ENCODE measurements around the gene PRKCH. TPM values are rescaled to one million over a fixed set of nuclear protein-coding genes. Genes with fewer than 3 reads are reported as not detected.

PRKCH gene
- total RNA-seq, 1 donor from 2014 or later: 9.0 TPM

DNA sequence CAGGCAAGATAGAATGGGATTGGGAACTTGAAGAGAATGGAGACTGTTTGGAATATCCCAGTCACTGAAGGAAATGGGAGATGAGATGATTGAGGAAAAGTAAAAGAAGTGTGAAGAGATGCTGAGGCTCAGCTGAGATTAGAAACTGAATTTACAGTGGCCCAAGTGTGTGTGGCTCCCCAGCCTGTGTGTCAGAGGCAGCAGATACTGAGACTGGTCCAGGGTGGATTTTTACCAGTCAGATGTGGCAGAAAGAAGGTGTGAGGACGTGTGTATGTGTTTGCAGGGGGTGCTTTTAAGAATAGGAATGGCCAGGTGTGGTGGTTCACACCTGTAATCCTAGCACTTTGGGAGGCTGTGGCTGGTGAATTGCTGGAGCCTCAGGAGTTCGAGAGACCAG is 42.9 kb downstream of the PRKCH start:
- no peaks in the 10 kb centered on the region for H3K9me3 Mint-ChIP-seq
- H3K36me3 Mint-ChIP-seq: no peaks in the 10 kb centered on the region
- no peaks in the 10 kb centered on the region for H3K27me3 Mint-ChIP-seq (ENCODE audit: low read depth)
- no peak for DNase-seq (ENCODE audit: low spot score in 2 of 2, unreplicated experiment in 2 of 2)
- peaks cover 13% of the 10 kb centered on the region for H3K4me1 Mint-ChIP-seq
- H3K4me3 Mint-ChIP-seq: no peak overlapping the region
- TF ChIP-seq CTCF (IDR thresholded peaks at IDR 0.05; ENCODE audit: unreplicated experiment): no peak
- H3K27ac Mint-ChIP-seq: no peak overlapping the region

GRCh38 chr14:61365667-61366212 is 44.4 kb downstream of the PRKCH start:
- Mint-ChIP-seq H3K36me3 (no peaks in the 10 kb centered on the region), H3K4me3 (no peak overlapping the region), H3K4me1 (peaks cover 16% of the 10 kb centered on the region), H3K9me3 (no peaks in the 10 kb centered on the region), H3K27me3 (ENCODE audit: low read depth) (no peaks in the 10 kb centered on the region), H3K27ac (no peak overlapping the region)
- DNase-seq (ENCODE audit: low spot score in 2 of 2, unreplicated experiment in 2 of 2): no peak
- no peak for TF ChIP-seq CTCF (IDR thresholded peaks at IDR 0.05; ENCODE audit: unreplicated experiment)

DNA sequence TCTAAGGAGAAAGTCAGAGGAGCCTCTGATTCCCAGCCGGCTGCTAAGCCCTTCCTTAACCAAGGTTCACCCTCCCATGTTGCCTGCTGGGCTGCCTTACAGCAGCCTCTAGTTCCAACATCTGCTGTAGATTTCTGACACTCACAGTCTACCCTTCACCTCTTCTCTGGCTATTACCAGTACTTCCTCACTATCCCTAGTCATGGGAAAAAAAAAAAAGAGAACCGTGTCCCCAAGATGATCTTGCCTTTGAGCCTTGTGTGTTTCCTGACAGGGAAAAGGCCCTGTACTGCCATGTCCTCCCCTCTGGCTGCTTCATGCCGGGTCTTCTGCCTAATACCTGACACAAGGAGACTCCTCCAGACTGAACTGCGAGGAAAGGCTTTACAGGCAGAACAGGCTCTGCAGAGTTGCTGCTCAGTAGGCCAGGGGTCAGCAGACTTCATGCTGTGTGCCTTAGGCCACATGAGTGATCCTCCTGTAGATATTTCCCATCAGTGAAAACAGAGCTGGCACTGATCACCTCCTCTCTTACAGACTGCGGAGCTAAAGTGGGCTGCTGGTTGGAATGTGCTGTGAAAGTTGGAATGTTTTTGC is 46.8 kb downstream of the PRKCH start:
- TF ChIP-seq CTCF (IDR thresholded peaks at IDR 0.05; ENCODE audit: unreplicated experiment): no peak
- no peak overlapping the region for H3K4me3 Mint-ChIP-seq
- peak overlapping the region; percentile 68 for H3K27ac Mint-ChIP-seq
- peaks cover 13% of the 10 kb centered on the region for H3K9me3 Mint-ChIP-seq
- no peak for DNase-seq (ENCODE audit: low spot score in 2 of 2, unreplicated experiment in 2 of 2)
- H3K4me1 Mint-ChIP-seq: peaks cover 16% of the 10 kb centered on the region
- no peaks in the 10 kb centered on the region for H3K27me3 Mint-ChIP-seq (ENCODE audit: low read depth)
- H3K36me3 Mint-ChIP-seq: peaks cover 6% of the 10 kb centered on the region

- H3K27me3 Mint-ChIP-seq (ENCODE audit: low read depth): no peaks in the 10 kb centered on the region
- H3K9me3 Mint-ChIP-seq: peaks cover 16% of the 10 kb centered on the region
- peaks cover 16% of the 10 kb centered on the region for H3K4me1 Mint-ChIP-seq
- H3K27ac Mint-ChIP-seq: no peak overlapping the region
- TF ChIP-seq CTCF (IDR thresholded peaks at IDR 0.05; ENCODE audit: unreplicated experiment): no peak
- peaks cover 9% of the 10 kb centered on the region for H3K36me3 Mint-ChIP-seq
- no peak for DNase-seq (ENCODE audit: low spot score in 2 of 2, unreplicated experiment in 2 of 2)
- no peak overlapping the region for H3K4me3 Mint-ChIP-seq
Measured at GRCh38 chr14:61368781-61369453, 47.5 kb downstream of the PRKCH start.

DNA sequence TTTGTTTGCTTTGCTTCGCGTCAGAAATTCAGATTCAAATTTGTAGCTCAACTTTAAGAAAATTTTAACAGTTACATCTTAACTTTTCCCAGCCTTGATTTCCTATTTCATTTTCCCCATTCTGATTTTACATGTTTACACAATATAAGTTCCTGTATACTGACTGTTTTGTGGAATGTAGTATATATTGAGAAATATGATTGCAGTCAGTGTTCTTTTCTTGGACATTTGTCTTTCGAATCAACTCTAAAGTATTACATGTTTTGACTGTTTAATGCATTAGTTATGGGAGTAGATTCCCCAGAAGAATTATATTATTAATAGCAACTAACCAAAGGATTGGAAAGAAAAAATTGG is 48.1 kb downstream of the PRKCH start:
- Mint-ChIP-seq H3K36me3 (peaks cover 13% of the 10 kb centered on the region), H3K4me1 (peaks cover 16% of the 10 kb centered on the region), H3K27ac (peak overlapping the region; percentile 56), H3K9me3 (peaks cover 20% of the 10 kb centered on the region), H3K27me3 (ENCODE audit: low read depth) (no peaks in the 10 kb centered on the region), H3K4me3 (no peak overlapping the region)
- DNase-seq (ENCODE audit: low spot score in 2 of 2, unreplicated experiment in 2 of 2): no peak
- TF ChIP-seq CTCF (IDR thresholded peaks at IDR 0.05; ENCODE audit: unreplicated experiment): no peak
